IPS-20b (cell line): Measurements from ENCODE around the gene FHOD3.

ENCODE experiments used
- H3K27ac ChIP-seq: one replicate; pipeline ENCODE4 v1.5.1; 2013; ENCODE audit warnings: low read length
- H3K27me3 ChIP-seq: 2 replicates; pipeline ENCODE4 v1.6.1; 2013; ENCODE audit warnings: mild to moderate bottlenecking, low read length, inconsistent platforms; ENCODE audit not compliant: insufficient read depth
- H3K36me3 ChIP-seq: 2 replicates; pipeline ENCODE4 v1.6.1; 2013; ENCODE audit warnings: low read depth, mild to moderate bottlenecking, inconsistent platforms, low read length, moderate library complexity; ENCODE audit not compliant: insufficient read depth
- H3K4me1 ChIP-seq: 2 replicates; pipeline ENCODE4 v1.6.1; 2013; ENCODE audit warnings: mild to moderate bottlenecking, control low read depth, inconsistent platforms, low read length, moderate library complexity; ENCODE audit not compliant: insufficient read depth
- H3K4me3 ChIP-seq: 2 replicates; pipeline ENCODE4 v1.5.1; 2013; ENCODE audit warnings: mild to moderate bottlenecking, low read length, inconsistent platforms
- H3K9ac ChIP-seq: 2 replicates; pipeline ENCODE4 v1.6.1; 2013; ENCODE audit warnings: low read depth, mild to moderate bottlenecking, inconsistent platforms, low read length, moderate library complexity
- H3K9me3 ChIP-seq: 2 replicates; pipeline ENCODE4 v1.6.1; 2013; ENCODE audit warnings: mild to moderate bottlenecking, low read depth, low read length, inconsistent platforms; ENCODE audit not compliant: insufficient read depth

Gene FHOD3

GRCh38 chr18:36786686-36787085, 489.2 kb downstream of the FHOD3 start:
- H3K9me3 ChIP-seq = no peaks in the 10 kb centered on the region
- no peaks in the 10 kb centered on the region for H3K4me1 ChIP-seq
- no peaks in the 10 kb centered on the region for H3K27me3 ChIP-seq
- no peak overlapping the region for H3K27ac ChIP-seq
- no peak overlapping the region for H3K4me3 ChIP-seq
- H3K9ac ChIP-seq = no peak overlapping the region
- H3K36me3 ChIP-seq = peaks cover 21% of the 10 kb centered on the region

GRCh38 chr18:36792634-36793283, 495.2 kb downstream of the FHOD3 start:
- Histone ChIP-seq H3K9me3 (no peaks in the 10 kb centered on the region), H3K9ac (no peak overlapping the region), H3K4me3 (no peak overlapping the region), H3K36me3 (peaks cover 75% of the 10 kb centered on the region), H3K27ac (no peak overlapping the region), H3K4me1 (no peaks in the 10 kb centered on the region), H3K27me3 (no peaks in the 10 kb centered on the region)

- Histone ChIP-seq H3K27ac (no peak overlapping the region), H3K9me3 (no peaks in the 10 kb centered on the region), H3K4me3 (no peak overlapping the region), H3K36me3 (peaks cover 94% of the 10 kb centered on the region), H3K9ac (no peak overlapping the region), H3K4me1 (no peaks in the 10 kb centered on the region), H3K27me3 (no peaks in the 10 kb centered on the region)
Measured at GRCh38 chr18:36798738-36799473, 501.4 kb downstream of the FHOD3 start.

GRCh38 chr18:36805105-36805504, 507.6 kb downstream of the FHOD3 start:
- no peaks in the 10 kb centered on the region for H3K27me3 ChIP-seq
- H3K4me3 ChIP-seq = no peak overlapping the region
- H3K9me3 ChIP-seq = no peaks in the 10 kb centered on the region
- no peak overlapping the region for H3K9ac ChIP-seq
- H3K27ac ChIP-seq = no peak overlapping the region
- H3K36me3 ChIP-seq = peaks cover 76% of the 10 kb centered on the region
- no peaks in the 10 kb centered on the region for H3K4me1 ChIP-seq

- no peak overlapping the region for H3K9ac ChIP-seq
- H3K9me3 ChIP-seq = no peaks in the 10 kb centered on the region
- no peaks in the 10 kb centered on the region for H3K27me3 ChIP-seq
- H3K27ac ChIP-seq = no peak overlapping the region
- H3K4me3 ChIP-seq = no peak overlapping the region
- peaks cover 72% of the 10 kb centered on the region for H3K36me3 ChIP-seq
- H3K4me1 ChIP-seq = no peaks in the 10 kb centered on the region
Measured at GRCh38 chr18:36808681-36809080, 511.2 kb downstream of the FHOD3 start.

GRCh38 chr18:36809590-36810381, 512.3 kb downstream of the FHOD3 start:
- H3K9ac ChIP-seq = no peak overlapping the region
- no peak overlapping the region for H3K27ac ChIP-seq
- no peak overlapping the region for H3K4me3 ChIP-seq
- no peaks in the 10 kb centered on the region for H3K9me3 ChIP-seq
- H3K27me3 ChIP-seq = no peaks in the 10 kb centered on the region
- no peaks in the 10 kb centered on the region for H3K4me1 ChIP-seq
- peaks cover 72% of the 10 kb centered on the region for H3K36me3 ChIP-seq

- H3K4me3 ChIP-seq = no peak overlapping the region
- no peaks in the 10 kb centered on the region for H3K4me1 ChIP-seq
- H3K27ac ChIP-seq = no peak overlapping the region
- peaks cover 72% of the 10 kb centered on the region for H3K36me3 ChIP-seq
- H3K9me3 ChIP-seq = no peaks in the 10 kb centered on the region
- H3K27me3 ChIP-seq = no peaks in the 10 kb centered on the region
- H3K9ac ChIP-seq = no peak overlapping the region
Measured at GRCh38 chr18:36811430-36811829, 513.9 kb downstream of the FHOD3 start.

- no peak overlapping the region for H3K27ac ChIP-seq
- peaks cover 74% of the 10 kb centered on the region for H3K36me3 ChIP-seq
- H3K9ac ChIP-seq = no peak overlapping the region
- no peak overlapping the region for H3K4me3 ChIP-seq
- no peaks in the 10 kb centered on the region for H3K9me3 ChIP-seq
- no peaks in the 10 kb centered on the region for H3K4me1 ChIP-seq
- no peaks in the 10 kb centered on the region for H3K27me3 ChIP-seq
Measured at GRCh38 chr18:36811955-36812354, 514.4 kb downstream of the FHOD3 start.

- no peak overlapping the region for H3K27ac ChIP-seq
- H3K9ac ChIP-seq = no peak overlapping the region
- H3K4me1 ChIP-seq = no peaks in the 10 kb centered on the region
- no peaks in the 10 kb centered on the region for H3K27me3 ChIP-seq
- no peaks in the 10 kb centered on the region for H3K9me3 ChIP-seq
- peaks cover 74% of the 10 kb centered on the region for H3K36me3 ChIP-seq
- no peak overlapping the region for H3K4me3 ChIP-seq
Measured at GRCh38 chr18:36812678-36813077, 515.2 kb downstream of the FHOD3 start.

GRCh38 chr18:36813101-36813775, 515.7 kb downstream of the FHOD3 start:
- Histone ChIP-seq H3K4me3 (no peak overlapping the region), H3K27me3 (no peaks in the 10 kb centered on the region), H3K27ac (no peak overlapping the region), H3K4me1 (no peaks in the 10 kb centered on the region), H3K9ac (no peak overlapping the region), H3K36me3 (peaks cover 75% of the 10 kb centered on the region), H3K9me3 (no peaks in the 10 kb centered on the region)

- Histone ChIP-seq H3K27me3 (no peaks in the 10 kb centered on the region), H3K4me3 (no peak overlapping the region), H3K9ac (no peak overlapping the region), H3K27ac (no peak overlapping the region), H3K36me3 (peaks cover 78% of the 10 kb centered on the region), H3K4me1 (no peaks in the 10 kb centered on the region), H3K9me3 (no peaks in the 10 kb centered on the region)
Measured at GRCh38 chr18:36813824-36814223, 516.3 kb downstream of the FHOD3 start.
